Keratinocyte (primary cell): ENCODE results near the gene HOXB2. TPM values are rescaled to one million over a fixed set of nuclear protein-coding genes. Genes with fewer than 3 reads are reported as not detected.

Source experiments
- DNase-seq: peaks from one replicate; pipeline ENCODE4 v3.0.0-alpha.2; 2011; ENCODE audit warnings: low read depth, missing footprints, low spot score
- FAIRE-seq: peaks from 2 replicates; lab custom pipeline; 2011; peaks lifted over from hg19 to GRCh38; lab: Jason Lieb, UNC
- H2AFZ ChIP-seq: 2 replicates; pipeline ENCODE4 v1.6.0; 2012; ENCODE audit warnings: low read length, control low read depth, inconsistent platforms; ENCODE audit not compliant: control insufficient read depth
- H3K27ac ChIP-seq: 2 replicates; pipeline ENCODE4 v1.5.1; 2011; ENCODE audit warnings: low read length; ENCODE audit not compliant: control insufficient read depth, insufficient read depth
- H3K27me3 ChIP-seq: 3 replicates; pipeline ENCODE4 v1.6.0; 2011; ENCODE audit warnings: low read length; ENCODE audit not compliant: control insufficient read depth, insufficient read depth; ENCODE audit errors: extremely low read depth
- H3K36me3 ChIP-seq, 2 experiments: 2 replicates in 1 of 2; 3 replicates in 1 of 2; pipeline ENCODE4 v1.5.1; 2011; ENCODE audit warnings: low read length in 2 of 2, mild to moderate bottlenecking in 1 of 2; ENCODE audit not compliant: control insufficient read depth in 2 of 2, insufficient read depth in 2 of 2; ENCODE audit errors: extremely low read depth in 1 of 2
- H3K4me1 ChIP-seq: 3 replicates; pipeline ENCODE4 v1.5.1; 2011; ENCODE audit warnings: low read length; ENCODE audit not compliant: control insufficient read depth, insufficient read depth; ENCODE audit errors: extremely low read depth
- H3K4me2 ChIP-seq: 3 replicates; pipeline ENCODE4 v1.6.0; 2011; ENCODE audit warnings: low read depth, low read length; ENCODE audit not compliant: control insufficient read depth, insufficient read depth; ENCODE audit errors: extremely low read depth
- H3K4me3 ChIP-seq, 3 experiments: fragments of 200-600 bp in 1 of 3; sonication (generic) in 1 of 3; 2 replicates in 2 of 3; 3 replicates in 1 of 3; pipeline ENCODE4 v1.5.1; 2011 to 2016; ENCODE audit warnings: low read length in 3 of 3, mild to moderate bottlenecking in 3 of 3, control low read depth in 2 of 3, inconsistent platforms in 1 of 3, low read depth in 1 of 3, mixed read lengths in 1 of 3, mixed run types in 1 of 3, moderate library complexity in 1 of 3; ENCODE audit not compliant: control insufficient read depth in 2 of 3, insufficient read depth in 2 of 3; ENCODE audit errors: extremely low read depth in 1 of 3
- H3K79me2 ChIP-seq: 2 replicates; pipeline ENCODE4 v1.6.0; 2012; ENCODE audit warnings: low read length; ENCODE audit not compliant: control insufficient read depth, insufficient read depth
- H3K9ac ChIP-seq: 3 replicates; pipeline ENCODE4 v1.6.0; 2011; ENCODE audit warnings: low read length; ENCODE audit not compliant: control insufficient read depth, insufficient read depth; ENCODE audit errors: extremely low read depth
- H3K9me1 ChIP-seq: 3 replicates; pipeline ENCODE4 v1.6.0; 2011; ENCODE audit warnings: low read length; ENCODE audit not compliant: control insufficient read depth, insufficient read depth; ENCODE audit errors: extremely low read depth
- H3K9me3 ChIP-seq: 2 replicates; pipeline ENCODE4 v1.5.1; 2012; ENCODE audit warnings: low read depth, low read length; ENCODE audit not compliant: control insufficient read depth
- H4K20me1 ChIP-seq: 3 replicates; pipeline ENCODE4 v1.6.0; 2011; ENCODE audit warnings: low read length; ENCODE audit not compliant: control insufficient read depth, insufficient read depth; ENCODE audit errors: extremely low read depth
- EZH2 ChIP-seq: IDR thresholded peaks from one replicate; pipeline ENCODE4 v1.6.1; 2012; ENCODE audit warnings: inconsistent platforms, mild to moderate bottlenecking, low read length, moderate library complexity
- dilution Hi-C: fragments of 300-500 bp; cut with MboI; formaldehyde crosslinking; loops from one replicate; pipeline ENCODE4 v1.7.0; 2020; ENCODE audit warnings: low sequenced_read_pairs; ENCODE audit not compliant: extremely low pct_ligation_motif_present
- polyA plus RNA-seq, 5 experiments: library from polyadenylated mRNA; depleted of rRNA in 3 of 5; stranded (reverse) in 3 of 5; stranded (forward) in 1 of 5; unstranded in 1 of 5; fragments of >200 nt; gene quantifications; 1 replicate in 1 of 5; 2 replicates in 3 of 5; 3 replicates in 1 of 5; pipeline versions ENCODE4 v1.2.1 to v1.2.3, GENCODE V29; 2011 to 2012; ENCODE audit warnings: missing spikeins in 2 of 5, low read depth in 1 of 5, low replicate concordance in 1 of 5
- TF ChIP-seq, protein P1 (sequence below), 3 experiments: IDR thresholded peaks in 1 of 3; conservative IDR thresholded peaks in 1 of 3; optimal IDR thresholded peaks in 1 of 3; 2 replicates in 2 of 3; 3 replicates in 1 of 3; pipeline versions ENCODE3 to v1.5.1; 2011; ENCODE audit warnings: low read length in 3 of 3, mild to moderate bottlenecking in 3 of 3, moderate library complexity in 2 of 3, control low read depth in 1 of 3, inconsistent platforms in 1 of 3; ENCODE audit not compliant: insufficient read depth in 2 of 3; ENCODE audit errors: extremely low read depth in 1 of 3

Gene HOXB2
- polyA plus RNA-seq, 1 donor (not counting 4 experiments of a cell fraction or from before 2014, with no cell fraction given): 3.8 TPM

DNA sequence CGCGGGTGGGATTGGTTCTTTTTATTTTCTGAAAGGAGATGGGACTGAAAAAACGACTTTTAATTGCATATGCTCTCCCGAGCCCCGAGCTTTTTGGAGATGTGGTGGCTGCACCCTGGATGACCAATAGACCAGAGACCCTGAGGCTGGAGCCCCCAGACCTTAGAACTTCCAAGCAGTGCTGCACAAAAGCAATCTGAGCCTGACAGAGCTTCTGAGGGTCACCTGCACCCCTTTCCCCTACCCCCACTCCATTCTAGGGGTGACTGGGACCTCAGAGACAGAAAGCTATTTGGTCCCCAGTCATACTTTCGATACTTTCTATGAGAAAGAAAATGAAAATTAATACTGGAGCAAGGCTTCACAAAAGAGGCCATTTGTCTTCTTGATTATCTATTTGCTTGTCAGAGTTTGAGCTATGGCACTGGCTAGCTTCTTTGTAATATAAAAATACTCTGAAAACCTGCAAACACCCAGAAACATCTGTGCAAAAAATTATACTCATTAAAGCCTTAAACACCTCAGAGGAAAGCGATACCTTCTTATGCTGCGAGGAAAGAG, 29.7 kb upstream of the HOXB2 start:
- Histone ChIP-seq H3K9me1 (no peaks in the 10 kb centered on the region), H3K36me3 (peaks cover 0 to 2% of the 10 kb centered on the region in 2 experiments), H3K27me3 (peaks cover 87% of the 10 kb centered on the region), H3K4me2 (no peak overlapping the region), H4K20me1 (no peaks in the 10 kb centered on the region), H2AFZ (no peak overlapping the region), H3K4me3 (no peak overlapping the region), H3K27ac (no peak overlapping the region), H3K79me2 (no peaks in the 10 kb centered on the region), H3K9ac (no peak overlapping the region), H3K9me3 (no peaks in the 10 kb centered on the region), H3K4me1 (peaks cover 25% of the 10 kb centered on the region)
- FAIRE-seq: no peak
- dilution Hi-C loops: no loop called here
- DNase-seq: no peak
- no peak for TF ChIP-seq EZH2
- TF ChIP-seq, protein P1, sequence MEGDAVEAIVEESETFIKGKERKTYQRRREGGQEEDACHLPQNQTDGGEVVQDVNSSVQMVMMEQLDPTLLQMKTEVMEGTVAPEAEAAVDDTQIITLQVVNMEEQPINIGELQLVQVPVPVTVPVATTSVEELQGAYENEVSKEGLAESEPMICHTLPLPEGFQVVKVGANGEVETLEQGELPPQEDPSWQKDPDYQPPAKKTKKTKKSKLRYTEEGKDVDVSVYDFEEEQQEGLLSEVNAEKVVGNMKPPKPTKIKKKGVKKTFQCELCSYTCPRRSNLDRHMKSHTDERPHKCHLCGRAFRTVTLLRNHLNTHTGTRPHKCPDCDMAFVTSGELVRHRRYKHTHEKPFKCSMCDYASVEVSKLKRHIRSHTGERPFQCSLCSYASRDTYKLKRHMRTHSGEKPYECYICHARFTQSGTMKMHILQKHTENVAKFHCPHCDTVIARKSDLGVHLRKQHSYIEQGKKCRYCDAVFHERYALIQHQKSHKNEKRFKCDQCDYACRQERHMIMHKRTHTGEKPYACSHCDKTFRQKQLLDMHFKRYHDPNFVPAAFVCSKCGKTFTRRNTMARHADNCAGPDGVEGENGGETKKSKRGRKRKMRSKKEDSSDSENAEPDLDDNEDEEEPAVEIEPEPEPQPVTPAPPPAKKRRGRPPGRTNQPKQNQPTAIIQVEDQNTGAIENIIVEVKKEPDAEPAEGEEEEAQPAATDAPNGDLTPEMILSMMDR (optimal IDR thresholded peaks at IDR 0.05 in 1 of 3, IDR thresholded peaks at IDR 0.05 in 1 of 3, conservative IDR thresholded peaks at IDR 0.05 in 1 of 3; ENCODE audit: extremely low read depth in 1 of 3, insufficient read depth in 2 of 3, low read length in 3 of 3): no peak

DNA sequence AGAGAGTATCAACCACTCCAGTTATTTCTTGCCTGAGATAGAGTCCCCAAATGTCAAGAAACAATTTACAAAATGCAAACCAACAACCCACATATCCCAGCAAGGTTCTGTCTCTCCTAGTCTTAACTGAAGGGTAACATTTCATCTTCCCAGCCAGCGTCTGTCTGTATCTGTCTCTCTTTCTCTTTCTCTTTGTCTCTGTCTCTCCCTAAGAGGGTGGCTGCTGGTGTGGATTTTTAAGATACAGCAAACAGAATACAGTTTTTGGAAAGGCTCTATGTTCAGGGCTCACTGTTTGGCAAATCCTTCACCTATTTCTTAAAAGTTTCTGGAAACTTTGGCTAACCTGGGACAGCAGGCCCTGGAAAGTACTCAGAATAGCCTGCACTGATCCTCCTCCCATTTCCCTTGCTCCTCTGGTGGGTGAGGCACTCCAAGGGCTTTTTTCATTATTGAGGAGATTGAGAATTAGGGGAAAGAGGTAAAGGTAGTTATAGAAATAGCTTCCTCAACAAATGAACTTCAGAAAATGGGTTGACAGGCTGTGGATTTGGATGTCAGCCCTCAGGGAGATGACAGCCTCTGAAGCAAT, 27.0 kb upstream of the HOXB2 start:
- FAIRE-seq: no peak
- no peak overlapping the region for H3K4me3 ChIP-seq

More for the DNA sequence above, 27.0 kb upstream of the HOXB2 start:
- no peak overlapping the region for H3K27ac ChIP-seq
- no peak for DNase-seq
- peaks cover 18% of the 10 kb centered on the region for H3K4me1 ChIP-seq
- no peak for TF ChIP-seq EZH2
- TF ChIP-seq, protein P1 (optimal IDR thresholded peaks at IDR 0.05 in 1 of 3, IDR thresholded peaks at IDR 0.05 in 1 of 3, conservative IDR thresholded peaks at IDR 0.05 in 1 of 3; ENCODE audit: extremely low read depth in 1 of 3, insufficient read depth in 2 of 3, low read length in 3 of 3): no peak
- H2AFZ ChIP-seq: no peak overlapping the region
- H3K9ac ChIP-seq: no peak overlapping the region
- no peaks in the 10 kb centered on the region for H4K20me1 ChIP-seq
- dilution Hi-C loops: no loop called here
- no peaks in the 10 kb centered on the region for H3K79me2 ChIP-seq
- no peak overlapping the region for H3K4me2 ChIP-seq
- H3K36me3 ChIP-seq: peaks cover 0 to 2% of the 10 kb centered on the region in 2 experiments
- H3K27me3 ChIP-seq: peaks cover 78% of the 10 kb centered on the region
- no peaks in the 10 kb centered on the region for H3K9me3 ChIP-seq
- no peaks in the 10 kb centered on the region for H3K9me1 ChIP-seq
